ENCODE data around the gene SIX5.

Gene SIX5

GRCh38 chr19:45790942-45791341 is 21.9 kb upstream of the SIX5 start:
- H3K4me2 ChIP-seq = peak overlapping the region; percentile 85
- H3K9ac ChIP-seq = no peak overlapping the region

GRCh38 chr19:45789035-45789786 is 20.2 kb upstream of the SIX5 start:
- Histone ChIP-seq H3K9ac (no peak overlapping the region), H3K79me2 (ENCODE audit: insufficient read depth, low read depth) (peaks cover 18% of the 10 kb centered on the region), H2AFZ (ENCODE audit: low read depth) (no peak overlapping the region), H3K4me1 (ENCODE audit: low read depth, poor library complexity, severe bottlenecking) (peaks cover 20% of the 10 kb centered on the region), H4K20me1 (ENCODE audit: insufficient read depth) (no peaks in the 10 kb centered on the region), H3K27me3 (ENCODE audit: insufficient read depth, low read depth) (no peaks in the 10 kb centered on the region), H3K4me3 (IDR thresholded peaks at IDR 0.05; ENCODE audit: insufficient read depth, low read depth, low read length) (no peak overlapping the region), H3K4me2 (no peak overlapping the region), H3K36me3 (ENCODE audit: insufficient read depth) (peaks cover 7% of the 10 kb centered on the region; the same call in 1 of the 2 replicates), H3K27ac (no peak overlapping the region)
- TF ChIP-seq CTCF (conservative IDR thresholded peaks at IDR 0.05; ENCODE audit: low read depth, low read length) = no peak

More at GRCh38 chr19:45790942-45791341, 21.9 kb upstream of the SIX5 start:
- H3K36me3 ChIP-seq (ENCODE audit: insufficient read depth) = peaks cover 7% of the 10 kb centered on the region; the same call in 1 of the 2 replicates
- no peaks in the 10 kb centered on the region for H4K20me1 ChIP-seq (ENCODE audit: insufficient read depth)
- H3K4me3 ChIP-seq (IDR thresholded peaks at IDR 0.05; ENCODE audit: insufficient read depth, low read depth, low read length) = no peak overlapping the region
- H3K4me1 ChIP-seq (ENCODE audit: low read depth, poor library complexity, severe bottlenecking) = peaks cover 20% of the 10 kb centered on the region
- H3K79me2 ChIP-seq (ENCODE audit: insufficient read depth, low read depth) = peaks cover 18% of the 10 kb centered on the region
- no peak overlapping the region for H3K27ac ChIP-seq
- no peak for TF ChIP-seq CTCF (conservative IDR thresholded peaks at IDR 0.05; ENCODE audit: low read depth, low read length)
- 0 out of 2 replicates have a peak, but pooled peaks cover 3% of the 10 kb centered on the region for H3K27me3 ChIP-seq (ENCODE audit: insufficient read depth, low read depth)
- H2AFZ ChIP-seq (ENCODE audit: low read depth) = no peak overlapping the region

- TF ChIP-seq CTCF (conservative IDR thresholded peaks at IDR 0.05; ENCODE audit: low read depth, low read length) = no peak
- Histone ChIP-seq H3K27me3 (ENCODE audit: insufficient read depth, low read depth) (no peaks in the 10 kb centered on the region), H3K79me2 (ENCODE audit: insufficient read depth, low read depth) (peaks cover 11% of the 10 kb centered on the region)
Observed at GRCh38 chr19:45786533-45786894, 17.5 kb upstream of the SIX5 start.

GRCh38 chr19:45785781-45786532 is 16.9 kb upstream of the SIX5 start:
- Histone ChIP-seq H3K4me3 (IDR thresholded peaks at IDR 0.05; ENCODE audit: insufficient read depth, low read depth, low read length) (no peak overlapping the region), H3K27me3 (ENCODE audit: insufficient read depth, low read depth) (no peaks in the 10 kb centered on the region), H3K4me1 (ENCODE audit: low read depth, poor library complexity, severe bottlenecking) (peaks cover 12% of the 10 kb centered on the region), H3K79me2 (ENCODE audit: insufficient read depth, low read depth) (peaks cover 5% of the 10 kb centered on the region; the same call in 1 of the 2 replicates), H3K27ac (no peak overlapping the region), H3K4me2 (no peak overlapping the region), H2AFZ (ENCODE audit: low read depth) (no peak overlapping the region), H3K9ac (no peak overlapping the region), H3K36me3 (ENCODE audit: insufficient read depth) (peaks cover 6% of the 10 kb centered on the region; the same call in 1 of the 2 replicates), H4K20me1 (ENCODE audit: insufficient read depth) (no peaks in the 10 kb centered on the region)
- TF ChIP-seq CTCF (conservative IDR thresholded peaks at IDR 0.05; ENCODE audit: low read depth, low read length) = no peak

More at GRCh38 chr19:45786533-45786894, 17.5 kb upstream of the SIX5 start:
- no peaks in the 10 kb centered on the region for H4K20me1 ChIP-seq (ENCODE audit: insufficient read depth)
- peaks cover 7% of the 10 kb centered on the region; the same call in 1 of the 2 replicates for H3K36me3 ChIP-seq (ENCODE audit: insufficient read depth)
- no peak overlapping the region for H3K9ac ChIP-seq
- H3K27ac ChIP-seq = no peak overlapping the region
- H3K4me1 ChIP-seq (ENCODE audit: low read depth, poor library complexity, severe bottlenecking) = peaks cover 12% of the 10 kb centered on the region
- H3K4me2 ChIP-seq = no peak overlapping the region
- no peak overlapping the region for H2AFZ ChIP-seq (ENCODE audit: low read depth)
- no peak overlapping the region for H3K4me3 ChIP-seq (IDR thresholded peaks at IDR 0.05; ENCODE audit: insufficient read depth, low read depth, low read length)

All from KMS-11 (cell line).